HL-60 (cell line): ENCODE results near the gene TGM1.
A peak's percentile ranks its signal among the peaks of the same experiment; 100 is the strongest.

Experiments
- DNase-seq, 2 experiments: peaks; one replicate each; pipeline ENCODE4 v3.0.0-alpha.2; 2010 to 2020; ENCODE audit warnings: low read depth in 1 of 2, low spot score in 1 of 2
- H3K27ac ChIP-seq: fragments of 250-450 bp; sonication (Bioruptor Pico); replicated peaks from 2 replicates; pipeline ENCODE4 v1.5.1; 2020; ENCODE audit warnings: mild to moderate bottlenecking, moderate library complexity
- H3K27me3 ChIP-seq: fragments of 250-450 bp; sonication (Bioruptor Pico); 2 replicates; pipeline ENCODE4 v1.5.1; 2021; ENCODE audit warnings: mild to moderate bottlenecking, moderate library complexity; ENCODE audit not compliant: insufficient read depth, poor library complexity, severe bottlenecking
- H3K4me3 ChIP-seq: replicated peaks from 2 replicates; pipeline ENCODE4 v1.5.1; 2011; ENCODE audit warnings: mild to moderate bottlenecking, control low read depth, low read length; ENCODE audit not compliant: insufficient read depth
- CTCF ChIP-seq: IDR thresholded peaks from one replicate; pipeline ENCODE4 v1.5.1; 2011; ENCODE audit warnings: low read length, control low read depth, inconsistent platforms; ENCODE audit not compliant: insufficient read depth
- GABPA ChIP-seq: IDR thresholded peaks from 2 replicates; pipeline ENCODE4 v1.6.1; 2012; ENCODE audit warnings: low read depth
- POLR2AphosphoS5 ChIP-seq: IDR thresholded peaks from 2 replicates; pipeline ENCODE4 v1.6.1; 2012; ENCODE audit warnings: low read depth
- SPI1 ChIP-seq: IDR thresholded peaks from 2 replicates; pipeline ENCODE4 v1.6.1; 2012; ENCODE audit warnings: low read depth, mild to moderate bottlenecking, borderline replicate concordance
- TF ChIP-seq, protein P1 (sequence below): IDR thresholded peaks from 2 replicates; pipeline ENCODE4 v1.6.1; 2012; ENCODE audit warnings: low read depth; ENCODE audit not compliant: insufficient replicate concordance

The TGM1 gene

DNA sequence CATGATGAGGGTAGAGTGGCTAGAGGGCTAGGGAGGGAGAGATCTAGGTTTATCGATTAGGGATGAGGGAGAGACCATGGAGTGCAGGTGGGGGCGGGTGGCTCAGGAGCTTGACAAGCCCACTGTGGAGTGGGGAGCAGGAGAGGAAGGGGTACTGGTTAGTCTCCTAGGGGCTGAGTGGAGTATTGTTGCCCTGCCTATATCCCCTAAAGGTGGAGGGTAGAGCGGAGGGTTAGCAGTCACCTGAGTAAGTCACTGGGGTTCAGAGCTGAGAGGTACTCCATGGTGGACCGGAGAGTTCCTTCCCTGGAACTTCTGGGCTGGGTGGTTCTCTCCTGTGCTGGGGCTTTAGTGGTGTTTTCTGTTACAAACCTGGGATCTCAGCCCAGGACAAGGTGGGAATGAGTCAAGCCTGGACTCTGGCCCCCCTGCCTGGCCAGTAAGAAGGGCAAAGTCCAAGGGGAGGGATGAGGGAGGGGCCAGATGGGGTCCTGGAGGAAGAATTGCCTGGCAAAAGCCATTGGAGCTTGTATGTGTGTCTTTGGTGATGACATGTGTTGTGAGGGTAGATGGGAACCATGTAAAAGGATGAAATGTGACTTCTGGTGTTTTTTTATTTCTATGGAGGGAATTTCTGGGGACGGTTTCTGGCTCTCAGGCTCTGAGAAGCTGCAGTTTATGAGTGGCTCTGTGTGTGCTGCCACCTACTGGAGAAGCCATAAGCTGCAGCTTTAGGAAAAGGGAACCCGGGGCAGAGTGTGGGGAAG, 44.8 kb upstream of the TGM1 start, which contains the start of gene CIDEB:
CIDEB (minus strand) TSS at position 403 of the 767 bp plus-strand sequence; CDS start at position 284, 119 bp downstream.
- DNase-seq: peak in 1 of 2 experiments; percentile 80
- H3K4me3 ChIP-seq: no peak within 1 kb of the TSS
- TF ChIP-seq, protein P1, sequence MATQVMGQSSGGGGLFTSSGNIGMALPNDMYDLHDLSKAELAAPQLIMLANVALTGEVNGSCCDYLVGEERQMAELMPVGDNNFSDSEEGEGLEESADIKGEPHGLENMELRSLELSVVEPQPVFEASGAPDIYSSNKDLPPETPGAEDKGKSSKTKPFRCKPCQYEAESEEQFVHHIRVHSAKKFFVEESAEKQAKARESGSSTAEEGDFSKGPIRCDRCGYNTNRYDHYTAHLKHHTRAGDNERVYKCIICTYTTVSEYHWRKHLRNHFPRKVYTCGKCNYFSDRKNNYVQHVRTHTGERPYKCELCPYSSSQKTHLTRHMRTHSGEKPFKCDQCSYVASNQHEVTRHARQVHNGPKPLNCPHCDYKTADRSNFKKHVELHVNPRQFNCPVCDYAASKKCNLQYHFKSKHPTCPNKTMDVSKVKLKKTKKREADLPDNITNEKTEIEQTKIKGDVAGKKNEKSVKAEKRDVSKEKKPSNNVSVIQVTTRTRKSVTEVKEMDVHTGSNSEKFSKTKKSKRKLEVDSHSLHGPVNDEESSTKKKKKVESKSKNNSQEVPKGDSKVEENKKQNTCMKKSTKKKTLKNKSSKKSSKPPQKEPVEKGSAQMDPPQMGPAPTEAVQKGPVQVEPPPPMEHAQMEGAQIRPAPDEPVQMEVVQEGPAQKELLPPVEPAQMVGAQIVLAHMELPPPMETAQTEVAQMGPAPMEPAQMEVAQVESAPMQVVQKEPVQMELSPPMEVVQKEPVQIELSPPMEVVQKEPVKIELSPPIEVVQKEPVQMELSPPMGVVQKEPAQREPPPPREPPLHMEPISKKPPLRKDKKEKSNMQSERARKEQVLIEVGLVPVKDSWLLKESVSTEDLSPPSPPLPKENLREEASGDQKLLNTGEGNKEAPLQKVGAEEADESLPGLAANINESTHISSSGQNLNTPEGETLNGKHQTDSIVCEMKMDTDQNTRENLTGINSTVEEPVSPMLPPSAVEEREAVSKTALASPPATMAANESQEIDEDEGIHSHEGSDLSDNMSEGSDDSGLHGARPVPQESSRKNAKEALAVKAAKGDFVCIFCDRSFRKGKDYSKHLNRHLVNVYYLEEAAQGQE: no peak
- TF ChIP-seq SPI1 (peak; percentile 97), CTCF (peak; percentile 95), POLR2AphosphoS5 (no peak), GABPA (no peak)
- no peak within 1 kb of the TSS for H3K27ac ChIP-seq
- H3K27me3 ChIP-seq: no peaks in the 10 kb centered on the region

- no peak overlapping the region for H3K27ac ChIP-seq
- TF ChIP-seq, protein P1: no peak
- no peak for TF ChIP-seq CTCF
- TF ChIP-seq POLR2AphosphoS5: no peak
- TF ChIP-seq SPI1: no peak
- TF ChIP-seq GABPA: no peak
- H3K27me3 ChIP-seq: no peaks in the 10 kb centered on the region
- H3K4me3 ChIP-seq: no peak overlapping the region
- no peak for DNase-seq
Observed at GRCh38 chr14:24307156-24307574, 44.2 kb upstream of the TGM1 start.

- H3K27ac ChIP-seq: no peak overlapping the region
- H3K4me3 ChIP-seq: no peak overlapping the region
- H3K27me3 ChIP-seq: no peaks in the 10 kb centered on the region
- TF ChIP-seq SPI1 (no peak), POLR2AphosphoS5 (no peak), GABPA (no peak), CTCF (no peak)
- TF ChIP-seq, protein P1: no peak
- no peak for DNase-seq
Observed at GRCh38 chr14:24304019-24304387, 41.0 kb upstream of the TGM1 start.
